ENCODE measurements around the gene TNFRSF21. TPM values are rescaled to one million over a fixed set of nuclear protein-coding genes. Genes with fewer than 3 reads are reported as not detected.

TNFRSF21 gene
- total and polyA plus RNA-seq, 12 donors, result 1.9 to 13.7 (median 7.5) TPM

GRCh38 chr6:47241742-47242482, 67.8 kb downstream of the TNFRSF21 start:
- peaks cover 0 to 11% of the 10 kb centered on the region in 2 donors for H3K4me1 ChIP-seq (replicated peaks in 1 of 2)
- intact Hi-C loops (cut with DNase I), result no loop called here
- no peaks in the 10 kb centered on the region for H3K9me3 ChIP-seq (replicated peaks in 1 of 3)
- DNase-seq, result peak in 1 of 7 donors; percentile 59
- H3K27me3 ChIP-seq, result no peaks in the 10 kb centered on the region
- no peak for TF ChIP-seq CTCF (IDR thresholded peaks at IDR 0.05)
- TF ChIP-seq POLR2A (IDR thresholded peaks at IDR 0.05), result no peak
- WGBS, 4 donors, result 71 to 79% (median 77%) methylated on average over 4 of the region's 4 CpGs
- no peaks in the 10 kb centered on the region for H3K36me3 ChIP-seq (replicated peaks in 1 of 2)
- H3K4me3 ChIP-seq, result no peak overlapping the region
- peak overlapping the region in 2 of 5 donors; percentile 32 to 34 for H3K27ac ChIP-seq

GRCh38 chr6:47240277-47240890, 69.3 kb downstream of the TNFRSF21 start:
- no peak for DNase-seq

GRCh38 chr6:47239546-47239945, 70.2 kb downstream of the TNFRSF21 start:
- Histone ChIP-seq H3K4me3 (no peak overlapping the region), H3K27ac (no peak overlapping the region), H3K36me3 (replicated peaks in 1 of 2) (no peaks in the 10 kb centered on the region), H3K9me3 (replicated peaks in 1 of 3) (no peaks in the 10 kb centered on the region), H3K4me1 (replicated peaks in 1 of 2) (peaks cover 0 to 14% of the 10 kb centered on the region in 2 donors), H3K27me3 (no peaks in the 10 kb centered on the region)
- DNase-seq, result no peak
- intact Hi-C loops (cut with DNase I), result no loop called here
- WGBS, 4 donors, result 78 to 87% (median 83%) methylated on average over 2 of the region's 2 CpGs
- TF ChIP-seq POLR2A (IDR thresholded peaks at IDR 0.05), result no peak
- no peak for TF ChIP-seq CTCF (IDR thresholded peaks at IDR 0.05)

More at GRCh38 chr6:47240277-47240890, 69.3 kb downstream of the TNFRSF21 start:
- WGBS, 4 donors, result 78 to 89% (median 84%) methylated on average over 5 of the region's 5 CpGs
- H3K4me3 ChIP-seq, result no peak overlapping the region
- intact Hi-C loops (cut with DNase I), result no loop called here
- H3K27me3 ChIP-seq, result no peaks in the 10 kb centered on the region
- no peaks in the 10 kb centered on the region for H3K36me3 ChIP-seq (replicated peaks in 1 of 2)
- H3K27ac ChIP-seq, result no peak overlapping the region
- H3K9me3 ChIP-seq (replicated peaks in 1 of 3), result no peaks in the 10 kb centered on the region
- peaks cover 0 to 14% of the 10 kb centered on the region in 2 donors for H3K4me1 ChIP-seq (replicated peaks in 1 of 2)
- TF ChIP-seq CTCF (IDR thresholded peaks at IDR 0.05) (no peak), POLR2A (IDR thresholded peaks at IDR 0.05) (no peak)

GRCh38 chr6:47238456-47238995, 71.2 kb downstream of the TNFRSF21 start:
- no peak for DNase-seq
- intact Hi-C loops (cut with DNase I), result no loop called here
- H3K27me3 ChIP-seq, result no peaks in the 10 kb centered on the region
- no peaks in the 10 kb centered on the region for H3K36me3 ChIP-seq (replicated peaks in 1 of 2)
- TF ChIP-seq POLR2A (IDR thresholded peaks at IDR 0.05) (no peak), CTCF (IDR thresholded peaks at IDR 0.05) (no peak)
- H3K27ac ChIP-seq, result no peak overlapping the region
- H3K4me3 ChIP-seq, result no peak overlapping the region
- no peaks in the 10 kb centered on the region for H3K9me3 ChIP-seq (replicated peaks in 1 of 3)
- peaks cover 0 to 14% of the 10 kb centered on the region in 2 donors for H3K4me1 ChIP-seq (replicated peaks in 1 of 2)
- WGBS, 4 donors, result 42 to 63% (median 60%) methylated on average over 1 of the region's 1 CpG
